GM21737 (cell line): ENCODE data around the gene TTC16.
A peak's percentile ranks its signal among the peaks of the same experiment; 100 is the strongest.

Experiments
- ATAC-seq: cut with Tn5 transposase; IDR thresholded peaks from one replicate; pipeline ENCODE4 v1.9.1; 2021; ENCODE audit warnings: mild to moderate bottlenecking, moderate library complexity; ENCODE audit not compliant: unreplicated experiment

Gene TTC16

GRCh38 chr9:127715470-127716337, at the start of gene TTC16, which contains the start of gene PTRH1:
TTC16 (plus strand) TSS chr9:127716079; CDS start chr9:127716146, 67 bp downstream.
PTRH1 (minus strand) TSS chr9:127715663; CDS start chr9:127715639, 24 bp downstream.
- ATAC-seq = peak; percentile 89

GRCh38 chr9:127667127-127667844, 48.6 kb upstream of the TTC16 start:
- ATAC-seq = no peak

- no peak for ATAC-seq
These were observed 48.0 kb upstream of the TTC16 start for GRCh38 chr9:127667906-127668305.

DNA sequence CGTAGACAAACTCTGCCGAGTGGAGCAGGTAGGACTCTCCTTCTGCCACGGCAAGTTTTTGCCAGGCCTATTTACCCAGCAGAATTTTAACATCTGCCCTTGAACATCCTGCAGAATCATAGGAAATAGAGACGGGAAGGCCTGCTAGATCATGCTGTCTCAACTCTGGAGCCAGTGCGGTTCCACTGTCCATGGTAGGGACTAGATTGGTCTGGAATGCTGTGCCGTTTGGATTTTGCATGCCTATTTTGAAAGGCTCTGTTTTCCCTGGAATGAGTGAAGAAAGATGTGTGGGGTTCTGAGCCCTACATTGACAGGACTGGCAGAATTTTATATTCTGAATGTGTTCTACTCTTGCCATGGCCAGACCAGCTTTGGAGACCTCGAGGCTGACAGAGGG, 42.6 kb upstream of the TTC16 start:
- no peak for ATAC-seq

GRCh38 chr9:127676638-127677037, 39.2 kb upstream of the TTC16 start:
- ATAC-seq = no peak

DNA sequence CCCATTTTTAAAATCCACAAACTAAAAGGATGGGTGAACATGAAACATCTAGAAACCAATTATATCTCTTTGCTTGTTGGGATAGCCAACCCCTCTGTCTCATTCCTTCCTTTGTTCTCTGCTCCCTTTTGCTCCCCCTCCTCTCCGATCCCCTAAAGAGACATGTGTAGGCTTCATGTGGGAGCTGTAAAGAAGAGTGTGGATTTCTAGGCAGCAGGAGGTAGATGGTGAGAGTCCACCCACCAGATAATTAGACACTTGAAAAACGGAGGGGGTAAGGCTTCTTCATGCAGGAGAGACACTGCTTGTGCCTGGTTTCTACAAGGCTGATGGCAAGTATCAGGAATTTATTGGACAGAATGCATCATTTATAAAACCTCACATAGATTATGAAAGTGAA, 36.4 kb upstream of the TTC16 start:
- no peak for ATAC-seq

DNA sequence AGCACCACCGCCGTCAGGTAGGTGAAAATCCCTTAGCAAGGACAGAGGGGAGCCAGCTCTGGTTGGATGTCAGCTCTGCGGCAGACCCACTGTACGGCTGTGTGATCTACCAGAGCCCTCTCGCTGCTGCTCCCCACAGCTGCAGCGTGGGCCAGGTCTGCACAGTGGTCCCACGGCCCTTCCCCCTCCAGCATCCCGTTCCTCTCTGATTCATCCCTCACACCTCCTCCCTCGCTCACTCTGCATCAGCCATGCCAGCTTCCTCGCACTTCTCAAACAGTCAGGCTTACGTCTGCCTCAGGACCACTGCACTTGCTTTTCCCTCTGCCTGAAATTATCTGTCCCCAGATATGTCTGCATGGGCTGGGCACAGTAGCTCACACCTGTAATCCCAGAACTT, 35.7 kb upstream of the TTC16 start:
- ATAC-seq = no peak

DNA sequence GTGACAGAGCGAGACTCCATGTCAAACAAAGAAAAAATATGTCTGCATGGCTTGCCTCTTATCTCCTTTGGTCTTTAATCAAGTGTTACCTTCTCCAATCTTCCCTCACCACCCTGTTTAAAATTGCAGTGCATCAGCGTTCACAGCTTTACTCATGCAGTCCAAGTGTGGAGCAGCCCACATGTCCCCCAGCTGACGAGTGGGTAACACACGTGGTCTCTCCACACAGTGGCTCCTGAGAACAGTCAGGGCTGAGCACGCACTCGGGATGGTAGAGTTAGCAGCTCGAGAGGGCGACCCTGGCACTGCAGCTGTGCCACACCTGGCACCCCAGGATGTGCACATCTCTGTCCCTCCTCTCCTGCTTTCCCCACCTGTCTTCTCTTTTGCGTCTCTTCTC, 35.0 kb upstream of the TTC16 start:
- ATAC-seq = no peak

DNA sequence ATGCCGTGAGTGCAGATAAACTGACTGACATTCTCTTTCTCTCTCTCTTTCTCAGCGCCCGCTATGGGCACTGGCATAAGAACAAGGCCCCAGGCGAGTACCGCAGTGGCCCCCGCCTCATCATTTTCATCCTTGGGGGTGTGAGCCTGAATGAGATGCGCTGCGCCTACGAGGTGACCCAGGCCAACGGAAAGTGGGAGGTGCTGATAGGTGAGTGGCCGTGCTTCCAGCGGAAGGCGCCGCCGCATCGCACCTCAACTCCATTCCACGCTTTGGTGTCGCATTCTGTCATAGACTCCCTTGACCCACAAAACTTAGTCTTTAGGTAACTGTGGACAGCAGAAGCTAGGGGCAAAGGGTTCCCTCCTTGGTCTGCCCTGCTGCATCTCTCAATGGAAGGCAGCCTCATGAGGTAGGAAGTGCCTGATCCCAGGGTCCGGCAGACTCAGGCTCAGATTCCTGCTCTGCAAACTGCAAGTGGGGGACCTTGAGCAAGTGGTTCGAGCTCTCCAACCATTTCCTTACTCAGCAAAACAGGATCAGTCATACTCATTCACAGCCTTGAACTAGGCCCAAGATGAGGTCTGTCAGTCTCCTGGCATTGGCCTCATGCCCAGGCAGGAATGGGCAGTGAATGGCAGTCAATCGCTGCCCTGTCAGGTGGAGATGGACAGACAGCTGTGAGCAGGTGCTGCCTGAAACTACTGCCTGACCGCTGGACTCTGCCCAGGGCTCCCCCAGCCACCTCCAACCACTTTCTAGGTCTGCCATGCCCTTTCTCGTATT, 33.3 kb upstream of the TTC16 start:
- no peak for ATAC-seq

DNA sequence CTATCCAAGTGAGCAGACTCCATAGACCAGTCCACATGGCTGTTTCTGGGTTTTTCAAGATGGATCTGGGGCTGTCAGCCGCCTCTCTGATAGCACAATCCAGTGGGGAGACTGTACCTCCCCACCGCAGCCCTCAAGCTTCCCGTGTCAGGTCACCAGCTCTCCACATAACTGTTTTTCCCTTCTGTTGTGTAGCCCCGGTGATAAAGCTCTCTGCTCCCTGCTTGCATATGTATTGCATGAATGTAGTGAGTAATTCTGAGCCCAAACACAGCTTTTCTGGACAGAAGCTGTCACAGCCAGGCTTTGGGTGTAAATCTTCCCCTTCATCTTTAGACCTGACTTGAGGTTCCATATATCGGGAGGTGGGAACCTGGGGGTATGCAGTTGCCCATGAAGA, 32.2 kb upstream of the TTC16 start:
- ATAC-seq = no peak

GRCh38 chr9:127684576-127684975, 31.3 kb upstream of the TTC16 start:
- ATAC-seq = no peak

DNA sequence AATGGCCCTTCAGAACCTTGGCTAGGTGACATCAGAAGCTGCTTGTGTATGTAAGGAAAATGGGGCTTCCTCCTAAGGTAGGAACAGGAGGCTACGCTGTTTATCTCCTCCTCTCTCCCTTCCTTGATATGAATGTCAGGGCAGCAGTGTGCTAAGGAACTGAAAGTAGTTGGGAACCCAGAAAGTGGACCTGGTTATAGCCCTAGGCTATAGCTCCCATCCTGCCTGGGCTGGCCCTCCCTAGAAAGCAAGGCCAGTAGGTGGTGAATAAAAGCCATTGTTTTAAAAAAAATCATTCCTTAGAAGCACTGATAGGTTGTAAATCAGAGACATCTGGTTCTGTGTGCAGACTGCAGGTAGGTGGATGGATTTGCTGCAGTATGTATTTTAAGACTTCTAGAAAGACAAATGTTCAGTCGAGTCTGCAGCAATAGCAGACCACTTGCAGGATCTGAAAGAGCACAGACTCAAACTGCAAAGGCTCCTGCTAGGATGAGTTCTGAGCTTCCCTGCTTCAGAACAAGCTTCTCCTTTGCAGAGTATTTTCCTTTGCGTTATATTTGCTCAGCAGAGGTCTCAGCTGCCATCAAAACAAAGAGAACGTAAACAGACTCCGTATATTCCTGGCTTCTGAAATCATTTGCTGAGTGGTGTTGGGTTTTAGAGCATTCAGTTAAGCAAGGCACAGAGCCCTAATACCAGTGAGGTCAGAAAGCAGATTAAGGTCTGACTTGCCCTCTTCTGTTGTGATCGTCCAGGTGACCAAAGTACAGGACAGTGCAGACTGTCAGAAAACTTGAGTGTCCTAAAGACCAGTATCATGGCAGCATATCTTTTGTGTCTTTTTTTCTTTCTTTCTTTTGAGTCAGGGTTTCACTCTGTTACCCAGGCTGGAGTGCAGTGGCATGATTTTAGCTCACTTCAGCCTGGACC, 29.2 kb upstream of the TTC16 start:
- no peak for ATAC-seq

DNA sequence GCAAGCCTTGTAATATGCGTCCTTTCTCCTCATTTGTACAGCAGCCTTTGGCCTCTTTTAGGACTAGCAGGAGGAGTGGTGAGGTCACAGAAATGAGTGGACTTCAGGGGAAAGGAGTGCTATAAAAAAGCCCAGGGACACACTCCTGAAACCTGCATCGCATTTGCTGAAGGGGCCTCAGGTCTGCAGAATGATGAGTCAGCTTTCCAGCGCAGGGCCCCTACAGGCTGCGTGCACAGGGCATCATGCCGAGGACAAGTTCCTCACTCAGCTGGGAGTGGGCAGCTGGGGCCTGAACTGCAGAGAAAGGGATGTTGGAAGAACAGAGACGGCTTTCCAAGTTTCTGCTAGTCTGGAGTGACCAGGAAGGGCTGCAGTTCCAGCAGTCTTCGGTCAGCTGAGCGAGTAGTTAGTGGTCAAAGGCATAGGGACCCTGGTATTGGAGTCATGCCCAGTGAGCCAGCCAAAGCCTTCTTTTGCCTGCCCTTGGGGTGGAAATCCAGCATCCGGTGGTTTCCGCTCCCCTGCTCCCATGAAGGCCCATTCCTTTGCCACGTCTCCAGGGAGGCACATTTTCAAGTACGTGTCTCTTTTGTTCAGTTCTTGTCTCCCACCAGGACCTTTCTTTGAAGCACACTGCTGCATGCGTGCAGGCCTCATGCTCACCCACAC, 26.4 kb upstream of the TTC16 start:
- no peak for ATAC-seq

GRCh38 chr9:127690735-127691134, 25.1 kb upstream of the TTC16 start:
- ATAC-seq = no peak

GRCh38 chr9:127692071-127692470, 23.8 kb upstream of the TTC16 start:
- ATAC-seq = no peak

GRCh38 chr9:127693143-127693542, 22.7 kb upstream of the TTC16 start:
- ATAC-seq = no peak

DNA sequence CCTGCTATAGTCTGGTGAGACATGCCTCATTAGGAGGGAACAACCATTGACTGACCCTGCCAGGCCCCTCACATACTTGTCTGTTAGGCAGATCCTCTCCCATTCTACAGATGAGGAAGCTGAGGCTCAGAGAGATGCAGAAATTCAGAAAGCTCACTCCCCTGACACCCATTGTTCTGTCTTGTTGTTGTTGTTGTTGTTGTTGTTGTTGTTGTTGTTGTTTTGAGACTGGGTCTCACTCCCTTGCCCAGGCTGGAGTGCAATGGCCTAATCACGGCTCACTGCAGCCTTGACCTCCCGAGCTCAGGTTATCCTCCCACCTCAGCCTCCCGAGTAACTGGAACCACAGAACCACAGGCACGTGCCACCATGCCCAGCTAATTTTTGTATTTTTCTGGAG, 22.2 kb upstream of the TTC16 start:
- ATAC-seq = no peak

DNA sequence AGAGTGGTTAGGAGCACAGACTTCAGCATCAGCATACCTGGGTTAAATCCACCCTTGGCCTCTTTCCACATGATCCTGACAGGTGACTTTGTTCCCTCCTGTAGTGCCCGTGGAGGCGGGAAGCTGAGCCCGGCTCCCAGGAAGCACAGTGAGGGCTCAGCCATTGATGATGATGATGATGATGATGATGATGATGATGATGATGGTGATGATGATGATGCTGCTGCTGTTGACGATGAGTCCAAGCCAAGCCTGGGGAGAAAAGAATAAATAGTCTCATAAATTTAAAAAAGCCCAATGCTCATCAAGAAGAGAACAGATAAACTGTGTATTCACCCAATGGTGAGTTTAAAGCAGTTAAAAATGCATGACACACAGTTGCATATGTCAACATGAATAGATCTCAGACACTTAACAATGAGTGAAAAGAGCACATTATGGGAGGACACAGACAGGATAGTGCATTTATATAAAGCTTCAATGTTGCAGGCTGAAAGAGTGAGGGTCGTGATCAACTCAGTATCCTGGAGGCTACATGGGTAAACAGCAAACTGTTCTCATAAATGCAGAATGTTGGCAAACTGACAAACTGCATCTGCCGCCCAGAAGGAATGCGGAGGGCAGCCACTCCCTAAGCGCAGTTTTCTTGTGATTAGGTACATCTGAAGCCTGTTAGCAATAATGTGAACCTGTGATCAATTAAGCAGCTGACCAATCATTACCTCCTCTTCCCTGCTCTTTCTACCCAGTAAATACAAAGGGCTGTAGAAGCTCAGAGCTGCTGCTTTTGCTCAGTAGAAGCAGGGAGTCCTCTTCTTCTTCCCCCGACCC, 20.8 kb upstream of the TTC16 start:
- ATAC-seq = no peak

GRCh38 chr9:127697575-127697974, 18.3 kb upstream of the TTC16 start:
- no peak for ATAC-seq
